ENCODE measurements around the gene NDUFS6. TPM values are rescaled to one million over a fixed set of nuclear protein-coding genes. Genes with fewer than 3 reads are reported as not detected.
"Not testable (repeated sequence)": the region's sequence is repeated elsewhere in the genome, so short reads cannot be mapped to it uniquely, and the experiment has no call there.

The NDUFS6 gene
- total RNA-seq, 6 experiments from 2014 or later = 33.7 to 55.7 (median 46.2) TPM

DNA sequence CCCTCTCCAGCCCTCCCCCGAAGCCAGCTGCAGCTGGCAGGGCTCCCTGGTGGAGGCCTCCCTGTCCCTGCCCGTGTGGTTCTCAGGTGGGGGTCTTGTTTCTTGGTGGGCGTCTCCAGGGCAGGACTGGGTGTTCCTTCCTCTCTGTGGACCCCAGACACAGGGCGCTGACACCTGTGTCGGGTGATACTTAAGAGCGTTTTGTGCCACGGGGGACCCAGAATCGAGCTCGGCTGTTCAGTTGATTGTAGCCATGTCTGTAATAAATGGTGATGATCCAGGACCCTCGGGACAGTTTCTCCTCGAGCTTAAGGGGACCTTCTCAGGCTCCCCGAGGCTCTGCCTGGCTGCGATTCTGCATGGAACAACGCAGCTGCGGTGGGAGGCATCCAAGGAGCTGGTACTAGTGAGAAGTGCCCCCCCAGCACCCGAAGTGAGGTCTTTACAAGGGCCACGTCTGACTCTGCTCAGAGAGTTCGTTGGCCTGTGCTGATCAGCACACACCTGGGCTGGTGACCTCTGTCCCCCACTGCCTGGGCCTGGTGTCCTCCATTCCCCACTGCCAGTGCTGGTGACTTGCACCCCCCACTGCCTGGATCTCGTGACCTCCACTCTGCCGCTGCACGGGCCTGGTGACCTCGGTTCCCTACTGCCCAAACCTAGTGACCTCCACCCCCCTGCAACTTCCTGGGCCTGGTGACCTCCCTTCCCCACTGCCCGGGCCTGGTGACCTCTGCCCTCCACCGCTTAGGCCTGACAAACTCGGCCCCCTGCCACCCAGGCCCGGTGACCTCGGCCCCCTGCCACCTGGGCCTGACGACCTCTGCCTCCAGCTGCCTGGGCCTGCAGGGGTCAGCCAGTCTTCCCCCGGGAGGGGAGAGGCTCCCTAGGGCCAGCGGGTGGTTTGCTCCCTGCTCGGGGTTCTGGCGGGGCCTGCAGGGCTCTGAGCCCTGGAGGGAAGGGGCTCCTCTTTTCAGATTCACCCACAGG lies 36.0 kb downstream of the NDUFS6 start:
- no peaks in the 10 kb centered on the region for H3K36me3 Mint-ChIP-seq (ENCODE audit: low read depth)
- no peak for DNase-seq
- no peak overlapping the region for H3K4me3 Mint-ChIP-seq
- no peak overlapping the region for H3K27ac Mint-ChIP-seq
- H3K27me3 Mint-ChIP-seq (ENCODE audit: insufficient read depth) = peaks cover 29% of the 10 kb centered on the region
- peaks cover 4% of the 10 kb centered on the region; the same call in 1 of the 2 replicates for H3K4me1 Mint-ChIP-seq (ENCODE audit: low read depth)
- TF ChIP-seq, protein P1, sequence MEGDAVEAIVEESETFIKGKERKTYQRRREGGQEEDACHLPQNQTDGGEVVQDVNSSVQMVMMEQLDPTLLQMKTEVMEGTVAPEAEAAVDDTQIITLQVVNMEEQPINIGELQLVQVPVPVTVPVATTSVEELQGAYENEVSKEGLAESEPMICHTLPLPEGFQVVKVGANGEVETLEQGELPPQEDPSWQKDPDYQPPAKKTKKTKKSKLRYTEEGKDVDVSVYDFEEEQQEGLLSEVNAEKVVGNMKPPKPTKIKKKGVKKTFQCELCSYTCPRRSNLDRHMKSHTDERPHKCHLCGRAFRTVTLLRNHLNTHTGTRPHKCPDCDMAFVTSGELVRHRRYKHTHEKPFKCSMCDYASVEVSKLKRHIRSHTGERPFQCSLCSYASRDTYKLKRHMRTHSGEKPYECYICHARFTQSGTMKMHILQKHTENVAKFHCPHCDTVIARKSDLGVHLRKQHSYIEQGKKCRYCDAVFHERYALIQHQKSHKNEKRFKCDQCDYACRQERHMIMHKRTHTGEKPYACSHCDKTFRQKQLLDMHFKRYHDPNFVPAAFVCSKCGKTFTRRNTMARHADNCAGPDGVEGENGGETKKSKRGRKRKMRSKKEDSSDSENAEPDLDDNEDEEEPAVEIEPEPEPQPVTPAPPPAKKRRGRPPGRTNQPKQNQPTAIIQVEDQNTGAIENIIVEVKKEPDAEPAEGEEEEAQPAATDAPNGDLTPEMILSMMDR (IDR thresholded peaks at IDR 0.05) = no peak
- no peaks in the 10 kb centered on the region for H3K9me3 Mint-ChIP-seq

DNA sequence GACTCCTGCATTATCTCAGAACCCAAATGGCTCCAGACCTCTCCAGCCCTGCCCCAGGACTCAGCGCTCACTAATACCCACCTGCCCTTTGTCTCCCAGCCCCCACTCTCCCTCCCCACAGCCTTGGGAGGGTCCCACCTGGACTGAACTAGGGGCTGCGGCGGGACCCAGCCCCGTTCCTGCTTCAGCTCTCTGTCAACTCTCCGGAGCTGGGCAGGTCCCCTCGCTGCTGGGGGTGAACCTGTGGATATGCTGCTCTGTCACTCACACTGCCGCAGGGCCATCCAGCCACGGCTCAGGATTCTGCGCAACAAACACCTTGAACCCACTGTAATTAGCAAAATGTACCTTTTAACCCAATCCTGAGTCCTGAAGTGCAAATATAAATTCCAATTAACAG lies 36.8 kb downstream of the NDUFS6 start:
- peaks cover 28% of the 10 kb centered on the region for H3K27me3 Mint-ChIP-seq (ENCODE audit: insufficient read depth)

DNA sequence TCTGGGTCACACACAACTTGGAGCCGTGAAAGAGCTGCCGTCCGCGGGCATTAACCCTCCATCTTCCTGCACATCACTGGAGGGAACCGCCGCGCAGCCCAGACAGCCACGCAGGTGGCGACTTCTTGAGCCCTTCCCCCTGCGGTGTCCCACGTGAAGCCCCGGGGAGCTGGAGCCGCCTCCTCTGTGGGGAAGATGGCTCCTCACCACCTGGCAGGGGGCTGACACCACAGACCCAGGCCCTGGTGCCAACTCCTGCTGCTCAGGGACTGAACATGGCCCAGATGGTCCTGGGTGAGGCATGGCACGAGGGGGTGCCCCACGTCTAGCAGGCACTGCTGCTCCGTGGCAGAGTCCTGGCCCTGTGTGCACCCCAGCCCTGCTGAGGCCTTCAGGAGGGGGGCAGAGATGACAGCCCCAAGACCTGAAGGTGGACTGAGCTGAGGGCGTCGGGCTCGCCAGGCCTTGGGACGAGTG lies 38.9 kb downstream of the NDUFS6 start:
- Mint-ChIP-seq H3K4me1 (ENCODE audit: low read depth) (no peaks in the 10 kb centered on the region), H3K27me3 (ENCODE audit: insufficient read depth) (peaks cover 13% of the 10 kb centered on the region), H3K4me3 (no peak overlapping the region), H3K27ac (no peak overlapping the region), H3K36me3 (ENCODE audit: low read depth) (no peaks in the 10 kb centered on the region), H3K9me3 (no peaks in the 10 kb centered on the region)
- no peak for DNase-seq
- TF ChIP-seq, protein P1 (IDR thresholded peaks at IDR 0.05) = no peak

More for the DNA sequence above, 36.8 kb downstream of the NDUFS6 start:
- Mint-ChIP-seq H3K36me3 (ENCODE audit: low read depth) (no peaks in the 10 kb centered on the region), H3K4me1 (ENCODE audit: low read depth) (no peaks in the 10 kb centered on the region), H3K4me3 (no peak overlapping the region), H3K9me3 (no peaks in the 10 kb centered on the region), H3K27ac (no peak overlapping the region)
- TF ChIP-seq, protein P1 (IDR thresholded peaks at IDR 0.05) = no peak
- no peak for DNase-seq

DNA sequence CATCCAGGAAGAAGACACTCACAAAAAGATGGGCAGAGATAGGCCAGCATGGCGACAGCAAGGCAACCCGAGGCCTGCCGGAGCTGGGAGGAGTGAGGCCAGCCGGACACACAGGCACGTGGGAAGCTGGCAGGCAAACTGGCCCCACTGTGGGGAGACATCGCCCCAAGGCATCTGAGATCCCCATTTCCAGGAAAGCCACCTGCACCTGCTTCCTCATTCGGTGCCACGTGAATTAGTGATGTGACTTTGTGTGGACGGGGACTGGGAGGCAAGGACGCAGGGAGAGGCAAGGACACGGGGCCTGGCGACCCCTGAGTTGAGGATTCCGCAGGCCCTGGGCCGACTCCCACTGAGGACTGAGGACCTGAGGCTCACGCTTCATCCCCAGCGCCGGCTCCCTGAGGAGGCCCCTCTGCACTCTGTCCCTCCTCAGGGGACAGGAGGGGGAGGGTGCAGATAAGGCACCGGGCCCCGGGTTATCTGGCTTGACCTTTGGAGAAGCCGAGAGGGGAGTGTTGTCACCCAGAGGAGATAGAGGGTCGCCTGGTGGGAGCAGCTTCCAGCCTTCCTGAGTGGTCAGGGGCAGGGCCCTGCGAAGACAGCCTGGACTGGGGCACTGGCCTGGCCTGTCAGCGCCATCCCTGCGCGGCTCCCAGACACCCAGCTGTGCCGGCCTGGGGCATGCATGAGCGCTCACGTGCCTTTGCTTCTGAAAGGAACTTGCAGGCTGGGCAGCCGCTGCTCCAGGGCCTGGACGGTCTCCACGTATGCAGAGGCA lies 39.7 kb downstream of the NDUFS6 start:
- no peaks in the 10 kb centered on the region for H3K4me1 Mint-ChIP-seq (ENCODE audit: low read depth)
- no peaks in the 10 kb centered on the region for H3K9me3 Mint-ChIP-seq
- H3K27ac Mint-ChIP-seq = no peak overlapping the region
- H3K4me3 Mint-ChIP-seq = no peak overlapping the region
- no peaks in the 10 kb centered on the region for H3K36me3 Mint-ChIP-seq (ENCODE audit: low read depth)
- TF ChIP-seq, protein P1 (IDR thresholded peaks at IDR 0.05) = no peak
- H3K27me3 Mint-ChIP-seq (ENCODE audit: insufficient read depth) = peaks cover 12% of the 10 kb centered on the region
- DNase-seq = no peak

DNA sequence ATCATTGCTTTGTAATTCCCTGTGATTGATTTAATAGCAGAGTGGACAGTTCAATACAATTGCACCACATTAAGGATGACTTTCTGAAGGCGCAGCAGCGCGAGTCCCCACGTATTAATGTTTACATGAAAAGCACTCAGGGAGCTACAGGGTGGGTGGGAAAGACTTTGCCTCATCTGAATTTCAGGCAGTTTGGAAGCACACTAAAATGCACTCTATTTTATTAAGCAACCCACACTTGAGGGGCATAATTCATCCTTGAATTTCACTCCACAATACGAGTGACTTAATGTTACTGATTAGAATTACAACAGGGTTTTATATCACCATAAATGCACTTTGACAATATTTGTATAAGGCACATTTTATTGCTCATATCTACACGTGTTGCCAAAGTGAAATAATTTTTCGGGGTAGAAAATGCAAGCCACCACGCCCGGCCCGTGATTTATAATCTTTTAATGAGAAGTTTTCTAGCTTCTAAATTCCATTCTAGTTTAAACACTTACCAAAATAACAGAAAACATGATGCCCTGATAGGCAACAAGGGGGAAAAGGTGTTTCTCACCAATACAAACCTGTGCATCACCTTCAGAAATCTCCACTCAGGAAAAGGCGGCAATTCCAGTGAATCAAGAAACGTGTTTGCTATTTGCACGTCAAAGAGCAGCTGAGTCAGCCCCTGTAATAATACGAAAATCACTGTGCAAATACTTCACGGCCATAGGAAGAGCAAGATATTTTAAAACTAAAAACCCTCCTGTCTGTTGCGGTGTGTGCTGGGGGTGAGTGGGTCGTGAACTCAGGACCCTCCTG lies 41.0 kb downstream of the NDUFS6 start:
- Mint-ChIP-seq H3K27ac (no peak overlapping the region), H3K36me3 (ENCODE audit: low read depth) (no peaks in the 10 kb centered on the region), H3K4me3 (no peak overlapping the region), H3K9me3 (no peaks in the 10 kb centered on the region), H3K4me1 (ENCODE audit: low read depth) (no peaks in the 10 kb centered on the region), H3K27me3 (ENCODE audit: insufficient read depth) (peaks cover 9% of the 10 kb centered on the region)
- TF ChIP-seq, protein P1 (IDR thresholded peaks at IDR 0.05) = no peak
- DNase-seq = no peak

DNA sequence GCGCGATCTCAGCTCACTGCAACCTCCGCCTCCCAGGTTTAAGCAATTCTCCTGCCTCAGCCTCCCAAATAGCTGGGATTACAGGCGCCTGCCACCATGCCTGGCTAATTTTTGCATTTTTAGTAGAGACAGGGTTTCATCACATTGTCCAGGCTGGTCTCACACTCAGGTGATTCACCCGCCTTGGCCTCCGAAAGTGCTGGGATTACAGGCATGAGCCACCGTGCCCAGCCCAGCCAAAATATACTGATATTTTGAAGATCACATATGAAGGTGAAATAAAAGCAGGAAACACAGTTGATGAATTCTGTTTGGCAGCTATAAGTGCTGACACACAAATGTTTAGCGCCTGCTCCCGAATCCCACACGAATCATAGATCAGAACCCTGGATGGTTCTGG lies 42.6 kb downstream of the NDUFS6 start:
- not testable (repeated sequence) for H3K27ac Mint-ChIP-seq; H3K9me3 Mint-ChIP-seq; H3K36me3 Mint-ChIP-seq (ENCODE audit: low read depth); H3K4me1 Mint-ChIP-seq (ENCODE audit: low read depth); H3K4me3 Mint-ChIP-seq; DNase-seq
- H3K27me3 Mint-ChIP-seq (ENCODE audit: insufficient read depth) = peaks cover 12% of the 10 kb centered on the region

All from HFFc6 (cell line).